Neutrophil (primary cell): ENCODE results near the gene KRT84.

Experiments
- H3K27ac ChIP-seq: fragments of 200-600 bp; sonication (generic); 2 replicates; pipeline ENCODE4 v1.5.1; 2016; ENCODE audit warnings: mild to moderate bottlenecking, moderate library complexity
- H3K27me3 ChIP-seq: fragments of 200-600 bp; sonication (generic); 2 replicates; pipeline ENCODE4 v1.6.0; 2016; ENCODE audit warnings: mild to moderate bottlenecking
- H3K36me3 ChIP-seq: fragments of 200-600 bp; sonication (generic); 2 replicates; pipeline ENCODE4 v1.5.1; 2017
- H3K4me1 ChIP-seq, 2 experiments: fragments of 200-600 bp in 1 of 2; sonication (generic) in 1 of 2; 1 replicate in 1 of 2; 2 replicates in 1 of 2; pipeline versions ENCODE4 v1.5.1 to v1.6.1; 2013 to 2016; ENCODE audit warnings: low read depth in 1 of 2, low read length in 1 of 2, mild to moderate bottlenecking in 1 of 2, moderate library complexity in 1 of 2; ENCODE audit not compliant: control insufficient read depth in 1 of 2, insufficient read depth in 1 of 2
- H3K4me3 ChIP-seq, 2 experiments: fragments of 200-600 bp in 1 of 2; sonication (generic) in 1 of 2; 1 replicate in 1 of 2; 2 replicates in 1 of 2; pipeline ENCODE4 v1.5.1; 2013 to 2016; ENCODE audit warnings: low read depth in 1 of 2, low read length in 1 of 2, mild to moderate bottlenecking in 1 of 2, moderate library complexity in 1 of 2
- H3K9me3 ChIP-seq: fragments of 200-600 bp; sonication (generic); 2 replicates; pipeline ENCODE4 v1.5.1; 2016
- CTCF ChIP-seq: fragments of 200-600 bp; sonication (generic); IDR thresholded peaks from 2 replicates; pipeline ENCODE4 v1.5.1; 2016; ENCODE audit warnings: antibody characterized with exemption

Gene KRT84

GRCh38 chr12:52372216-52373154 is 13.0 kb downstream of the KRT84 start:
- no peaks in the 10 kb centered on the region for H3K4me1 ChIP-seq
- H3K27me3 ChIP-seq, result peaks cover 13% of the 10 kb centered on the region
- H3K4me3 ChIP-seq, result no peak overlapping the region
- no peak overlapping the region for H3K27ac ChIP-seq
- no peaks in the 10 kb centered on the region for H3K36me3 ChIP-seq
- no peak for TF ChIP-seq CTCF
- H3K9me3 ChIP-seq, result no peaks in the 10 kb centered on the region

- no peaks in the 10 kb centered on the region for H3K9me3 ChIP-seq
- H3K27me3 ChIP-seq, result peaks cover 13% of the 10 kb centered on the region
- H3K27ac ChIP-seq, result no peak overlapping the region
- H3K36me3 ChIP-seq, result no peaks in the 10 kb centered on the region
- no peak overlapping the region for H3K4me3 ChIP-seq
- no peak for TF ChIP-seq CTCF
- H3K4me1 ChIP-seq, result no peaks in the 10 kb centered on the region
These were observed 13.7 kb downstream of the KRT84 start for GRCh38 chr12:52371716-52372115.

- Histone ChIP-seq H3K4me1 (no peaks in the 10 kb centered on the region), H3K4me3 (no peak overlapping the region), H3K27me3 (peaks cover 11% of the 10 kb centered on the region), H3K27ac (no peak overlapping the region), H3K36me3 (no peaks in the 10 kb centered on the region), H3K9me3 (no peaks in the 10 kb centered on the region)
- no peak for TF ChIP-seq CTCF
These were observed 14.4 kb downstream of the KRT84 start for GRCh38 chr12:52370926-52371608.

- Histone ChIP-seq H3K27me3 (peaks cover 6% of the 10 kb centered on the region), H3K9me3 (no peaks in the 10 kb centered on the region), H3K27ac (no peak overlapping the region), H3K4me1 (no peaks in the 10 kb centered on the region), H3K36me3 (no peaks in the 10 kb centered on the region), H3K4me3 (no peak overlapping the region)
- TF ChIP-seq CTCF, result no peak
These were observed 15.6 kb downstream of the KRT84 start for GRCh38 chr12:52369809-52370208.

GRCh38 chr12:52369211-52369610 is 16.2 kb downstream of the KRT84 start:
- Histone ChIP-seq H3K27ac (no peak overlapping the region), H3K27me3 (peaks cover 6% of the 10 kb centered on the region), H3K4me3 (no peak overlapping the region), H3K36me3 (no peaks in the 10 kb centered on the region), H3K9me3 (no peaks in the 10 kb centered on the region), H3K4me1 (no peaks in the 10 kb centered on the region)
- no peak for TF ChIP-seq CTCF
